Psoas muscle (tissue), 8 donors: ENCODE measurements around the gene ATAD3A. TPM values are rescaled to one million over a fixed set of nuclear protein-coding genes. Genes with fewer than 3 reads are reported as not detected.

Source experiments
- ATAC-seq, 4 donors: fragments of 200-7000 bp; cut with Tn5 transposase; one replicate each; pipeline ENCODE4 v1.9.1; 2020; ENCODE audit warnings: moderate library complexity in 3 of 4, mild to moderate bottlenecking in 2 of 4
- DNase-seq, 2 donors: peaks; one replicate each; pipeline ENCODE4 v3.0.0-alpha.2; 2020
- H3K27ac ChIP-seq: fragments of 200-600 bp; one replicate; pipeline ENCODE4 v1.8.0; 2022
- H3K27me3 ChIP-seq, 3 donors: fragments of 200-600 bp in 1 of 3; one replicate each; pipeline versions ENCODE4 v1.6.1 to v1.8.0; 2013 to 2022; ENCODE audit warnings: low read length in 2 of 3, mild to moderate bottlenecking in 2 of 3, moderate library complexity in 1 of 3; ENCODE audit not compliant: insufficient read depth in 3 of 3
- H3K36me3 ChIP-seq, 2 donors: fragments of 200-600 bp in 1 of 2; one replicate each; pipeline versions ENCODE4 v1.6.1 to v1.8.0; 2013 to 2022; ENCODE audit warnings: low read depth in 1 of 2, mild to moderate bottlenecking in 1 of 2, moderate library complexity in 1 of 2; ENCODE audit not compliant: insufficient read depth in 1 of 2
- H3K4me1 ChIP-seq: fragments of 200-600 bp; one replicate; pipeline ENCODE4 v1.8.0; 2022
- H3K4me3 ChIP-seq: fragments of 200-600 bp; one replicate; pipeline ENCODE4 v1.8.0; 2022; ENCODE audit warnings: mild to moderate bottlenecking
- H3K9me3 ChIP-seq: fragments of 200-600 bp; one replicate; pipeline ENCODE4 v1.8.0; 2022
- CTCF ChIP-seq: fragments of 200-600 bp; IDR thresholded peaks from one replicate; pipeline ENCODE4 v1.8.0; 2022; ENCODE audit warnings: antibody characterized with exemption
- WGBS, 3 donors: extraction: QIAGEN DNeasy Blood & Tissue Kit; methylation state at CpG; one replicate each; pipeline versions ENCODE4 v1.1.6 to v1.1.7; 2013; 5-methylcytosine and 5-hydroxymethylcytosine counted together
- intact Hi-C, 2 donors: fragments of 100-400 bp; cut with DNase I; formaldehyde crosslinking; loops; one replicate each; pipeline versions ENCODE4 v1.11.0 to v1.14.2; 2022
- polyA plus RNA-seq, 3 donors: library from polyadenylated mRNA; stranded (reverse); fragments of 200-250 nt; gene quantifications; one replicate each; pipeline ENCODE4 v1.2.3, GENCODE V29; 2013
- total RNA-seq, 4 donors: library from RNA; stranded (reverse); fragmentation: NEBNext Ultra II Directional in 2 of 4; extraction: Animal tissue kit (Norgen Biotek cat#: 25700) in 2 of 4; gene quantifications; one replicate each; pipeline versions ENCODE4 v1.2.1 to v1.2.4, GENCODE V29; 2021 to 2023
- donor health status: healthy with polysubstance abuse.
- donor health status: DM: no; HTN: no; CAD: no; lungs with moderate emphysema.
- donor health status: Bipolar disorder and iron deficiency.
- donor health status: healthy.
- donor health status: DM: yes; HTN: yes; CAD: no.
- donor health status: DM: no; HTN: no; CAD: no.
- donor health status: DM: no; HTN: no; CAD: no.
- donor health status: DM: yes; HTN: yes; CAD: no.

Gene ATAD3A
- total and polyA plus RNA-seq, 7 donors = 20.6 to 48.6 (median 33.5) TPM

- H3K9me3 ChIP-seq = no peaks in the 10 kb centered on the region
- WGBS, 3 donors = 92 to 95% (median 94%) methylated on average over 18 of the region's 18 CpGs
- H3K4me1 ChIP-seq = no peaks in the 10 kb centered on the region
- ATAC-seq = no peak
- H3K36me3 ChIP-seq = peaks cover 9 to 84% of the 10 kb centered on the region in 2 donors
- no peak for TF ChIP-seq CTCF
- intact Hi-C loops = no loop called here
- no peaks in the 10 kb centered on the region for H3K27me3 ChIP-seq
- no peak for DNase-seq
- no peak overlapping the region for H3K4me3 ChIP-seq
- H3K27ac ChIP-seq = no peak overlapping the region
Measured at GRCh38 chr1:1487701-1488100, 24.3 kb upstream of the ATAD3A start.

- H3K4me1 ChIP-seq = no peaks in the 10 kb centered on the region
- intact Hi-C loops = no loop called here
- no peak overlapping the region for H3K4me3 ChIP-seq
- H3K27ac ChIP-seq = no peak overlapping the region
- DNase-seq (no peak), ATAC-seq (no peak)
- peaks cover 5% of the 10 kb centered on the region for H3K9me3 ChIP-seq
- peaks cover 7 to 81% of the 10 kb centered on the region in 2 donors for H3K36me3 ChIP-seq
- H3K27me3 ChIP-seq = no peaks in the 10 kb centered on the region
- TF ChIP-seq CTCF = no peak
- WGBS, 3 donors = 93 to 95% (median 94%) methylated on average over 14 to 16 of the region's 16 CpGs
Measured at GRCh38 chr1:1489231-1489630, 22.7 kb upstream of the ATAD3A start.

- H3K4me3 ChIP-seq = no peak overlapping the region
- TF ChIP-seq CTCF = no peak
- peaks cover 7 to 76% of the 10 kb centered on the region in 2 donors for H3K36me3 ChIP-seq
- DNase-seq = no peak
- ATAC-seq = no peak
- intact Hi-C loops = no loop called here
- no peaks in the 10 kb centered on the region for H3K27me3 ChIP-seq
- H3K27ac ChIP-seq = no peak overlapping the region
- no peaks in the 10 kb centered on the region for H3K4me1 ChIP-seq
- peaks cover 5% of the 10 kb centered on the region for H3K9me3 ChIP-seq
- 93 to 98% (median 96%) methylated on average over 19 of the region's 19 CpGs for WGBS, 3 donors
Measured at GRCh38 chr1:1489861-1490260, 22.1 kb upstream of the ATAD3A start.

- no peaks in the 10 kb centered on the region for H3K4me1 ChIP-seq
Measured at GRCh38 chr1:1490633-1491230, 21.2 kb upstream of the ATAD3A start.

More at GRCh38 chr1:1490633-1491230, 21.2 kb upstream of the ATAD3A start:
- 94 to 97% (median 96%) methylated on average over 18 of the region's 25 CpGs for WGBS, 3 donors
- no peak for DNase-seq
- no peaks in the 10 kb centered on the region for H3K27me3 ChIP-seq
- peaks cover 5% of the 10 kb centered on the region for H3K9me3 ChIP-seq
- no peak overlapping the region for H3K4me3 ChIP-seq
- peaks cover 7 to 82% of the 10 kb centered on the region in 2 donors for H3K36me3 ChIP-seq
- TF ChIP-seq CTCF = no peak
- intact Hi-C loops = no loop called here
- ATAC-seq = no peak
- no peak overlapping the region for H3K27ac ChIP-seq
